GM23338 (cell line): ENCODE data around the gene PPFIBP2. TPM values are rescaled to one million over a fixed set of nuclear protein-coding genes. Genes with fewer than 3 reads are reported as not detected.

Experiments
- ATAC-seq: fragments of 200-7000 bp; cut with Tn5 transposase; 3 replicates; pipeline ENCODE4 v1.9.1; 2020
- DNase-seq: peaks from one replicate; pipeline ENCODE4 v3.0.0-alpha.2; 2015; ENCODE audit warnings: low spot score
- H2AFZ ChIP-seq: fragments of 200-600 bp; sonication (generic); 2 replicates; pipeline ENCODE4 v1.8.0; 2016; ENCODE audit warnings: antibody characterized with exemption, mild to moderate bottlenecking, moderate library complexity
- H3F3A ChIP-seq: fragments of 200-600 bp; sonication (generic); replicated peaks from 2 replicates; pipeline ENCODE4 v1.8.0; 2017; ENCODE audit warnings: antibody characterized with exemption, mixed run types, low read depth
- H3K27ac ChIP-seq: fragments of 200-600 bp; sonication (generic); 2 replicates; pipeline ENCODE4 v1.6.1; 2016; ENCODE audit warnings: low read depth
- H3K27me3 ChIP-seq: fragments of 200-600 bp; sonication (generic); 2 replicates; pipeline ENCODE4 v1.8.0; 2016; ENCODE audit warnings: mild to moderate bottlenecking, mixed run types, moderate library complexity; ENCODE audit not compliant: insufficient read depth
- H3K36me3 ChIP-seq: fragments of 200-600 bp; sonication (generic); 2 replicates; pipeline ENCODE4 v1.8.0; 2016; ENCODE audit warnings: mild to moderate bottlenecking; ENCODE audit not compliant: insufficient read depth
- H3K4me1 ChIP-seq: fragments of 200-600 bp; sonication (generic); 2 replicates; pipeline ENCODE4 v1.8.0; 2016; ENCODE audit warnings: mild to moderate bottlenecking, moderate library complexity; ENCODE audit not compliant: insufficient read depth
- H3K4me2 ChIP-seq: fragments of 200-600 bp; sonication (generic); 2 replicates; pipeline ENCODE4 v1.7.1; 2017; ENCODE audit warnings: mixed run types
- H3K4me3 ChIP-seq: fragments of 200-600 bp; sonication (generic); 2 replicates; pipeline ENCODE4 v1.6.1; 2016; ENCODE audit warnings: mixed run types
- H3K79me2 ChIP-seq: fragments of 200-600 bp; sonication (generic); replicated peaks from 2 replicates; pipeline ENCODE4 v1.8.0; 2017; ENCODE audit warnings: mild to moderate bottlenecking; ENCODE audit not compliant: insufficient read depth
- H3K9me2 ChIP-seq: fragments of 200-600 bp; sonication (generic); 2 replicates; pipeline ENCODE4 v1.8.0; 2017; ENCODE audit not compliant: insufficient read depth
- H4K20me1 ChIP-seq: fragments of 200-600 bp; sonication (generic); replicated peaks from 2 replicates; pipeline ENCODE4 v1.8.0; 2017; ENCODE audit warnings: mild to moderate bottlenecking; ENCODE audit not compliant: insufficient read depth
- H3K27ac Mint-ChIP-seq: 2 replicates; pipeline ENCODE4 v1.8.0; 2020; ENCODE audit warnings: inconsistent platforms, mild to moderate bottlenecking, moderate library complexity, mixed read lengths
- H3K27me3 Mint-ChIP-seq: 3 replicates; pipeline ENCODE4 v1.8.0; 2022; ENCODE audit warnings: low read depth, mild to moderate bottlenecking, moderate library complexity, mixed read lengths, inconsistent platforms; ENCODE audit not compliant: insufficient read depth, poor library complexity
- H3K36me3 Mint-ChIP-seq: 3 replicates; pipeline ENCODE4 v1.8.0; 2021; ENCODE audit warnings: low read depth, mild to moderate bottlenecking, inconsistent platforms, moderate library complexity, mixed read lengths
- H3K4me1 Mint-ChIP-seq: 3 replicates; pipeline ENCODE4 v1.8.0; 2020; ENCODE audit warnings: mild to moderate bottlenecking, inconsistent platforms, mixed read lengths
- H3K4me3 Mint-ChIP-seq: 3 replicates; pipeline ENCODE4 v1.8.0; 2021; ENCODE audit warnings: moderate library complexity, mild to moderate bottlenecking, inconsistent platforms, mixed read lengths
- H3K9me3 Mint-ChIP-seq: 3 replicates; pipeline ENCODE4 v1.8.0; 2020; ENCODE audit warnings: moderate library complexity, mild to moderate bottlenecking, inconsistent platforms, mixed read lengths
- CREB1 ChIP-seq: fragments of 250-450 bp; sonication (Bioruptor Pico); IDR thresholded peaks from 2 replicates; pipeline ENCODE4 v1.5.0; 2020; ENCODE audit warnings: low read depth, mild to moderate bottlenecking, moderate library complexity
- CTCF ChIP-seq, 2 experiments: fragments of 200-600 bp in 1 of 2; sonication (generic) in 1 of 2; conservative IDR thresholded peaks; 2 replicates each; pipeline versions ENCODE4 v1.5.1 to v1.6.1; 2016 to 2017; ENCODE audit warnings: antibody characterized with exemption in 2 of 2, low read depth in 2 of 2, mild to moderate bottlenecking in 2 of 2, moderate library complexity in 1 of 2
- ETS1 ChIP-seq: IDR thresholded peaks from 2 replicates; pipeline ENCODE4 v1.6.1; 2016; ENCODE audit warnings: antibody characterized with exemption
- EZH2 ChIP-seq: fragments of 200-600 bp; sonication (generic); IDR thresholded peaks from one replicate; pipeline ENCODE4 v1.8.0; 2017; ENCODE audit warnings: antibody characterized with exemption, mild to moderate bottlenecking, low read depth; ENCODE audit not compliant: unreplicated experiment
- EZH2phosphoT487 ChIP-seq: fragments of 200-600 bp; sonication (generic); IDR thresholded peaks from one replicate; pipeline ENCODE4 v1.8.1; 2018; ENCODE audit warnings: antibody characterized with exemption; ENCODE audit not compliant: unreplicated experiment
- JUNB ChIP-seq: IDR thresholded peaks from one replicate; pipeline ENCODE4 v1.6.1; 2016; ENCODE audit warnings: antibody characterized with exemption; ENCODE audit not compliant: unreplicated experiment
- POLR2AphosphoS5 ChIP-seq: IDR thresholded peaks from 2 replicates; pipeline ENCODE4 v1.6.1; 2016; ENCODE audit warnings: antibody characterized with exemption, low read depth
- STAT1 ChIP-seq: IDR thresholded peaks from one replicate; pipeline ENCODE4 v1.6.1; 2016; ENCODE audit warnings: antibody characterized with exemption; ENCODE audit not compliant: unreplicated experiment
- ZNF114 ChIP-seq: fragments of 250-450 bp; sonication (Bioruptor Pico); IDR thresholded peaks from 2 replicates; pipeline ENCODE4 v1.5.0; 2020; ENCODE audit warnings: mild to moderate bottlenecking, moderate library complexity
- ZNF331 ChIP-seq: fragments of 250-450 bp; sonication (Bioruptor Pico); IDR thresholded peaks from 2 replicates; pipeline ENCODE4 v1.5.0; 2020; ENCODE audit warnings: low read depth, mild to moderate bottlenecking, moderate library complexity
- ZNF462 ChIP-seq: fragments of 250-450 bp; sonication (Bioruptor Pico); IDR thresholded peaks from 2 replicates; pipeline ENCODE4 v1.5.0; 2020; ENCODE audit warnings: mild to moderate bottlenecking, moderate library complexity
- polyA plus RNA-seq: library from polyadenylated mRNA; unstranded; fragments of >200 nt; fragmentation: Nextera tagmentation; extraction: Ambion mirVana; gene quantifications from 2 replicates; pipeline ENCODE4 v1.2.1, GENCODE V29; 2016
- total RNA-seq: library from RNA; depleted of rRNA; stranded (reverse); fragments of >200 nt; shearing (Covaris generic); gene quantifications from 2 replicates; pipeline ENCODE4 v1.2.3, GENCODE V29; 2014

PPFIBP2 gene
- total and polyA plus RNA-seq, 2 experiments from 2014 or later: 7.1 to 14.8 TPM

GRCh38 chr11:7605186-7605943 is 91.6 kb downstream of the PPFIBP2 start:
- no peaks in the 10 kb centered on the region for H3K9me2 ChIP-seq
- no peaks in the 10 kb centered on the region for H3K36me3 ChIP-seq
- no peak overlapping the region for H3K4me3 ChIP-seq
- no peak overlapping the region for H2AFZ ChIP-seq
- no peaks in the 10 kb centered on the region for H3F3A ChIP-seq
- H3K79me2 ChIP-seq: no peaks in the 10 kb centered on the region
- no peak for TF ChIP-seq CTCF (conservative IDR thresholded peaks at IDR 0.05; ENCODE audit: low read depth in 2 of 2)
- TF ChIP-seq EZH2phosphoT487: no peak
- no peak for TF ChIP-seq JUNB
- no peak for TF ChIP-seq EZH2
- TF ChIP-seq ETS1: no peak
- TF ChIP-seq ZNF462 (CRISPR knock-in tag): no peak
- TF ChIP-seq ZNF114 (CRISPR knock-in tag): no peak
- no peak for TF ChIP-seq POLR2AphosphoS5
- no peak for TF ChIP-seq CREB1
- TF ChIP-seq ZNF331 (CRISPR knock-in tag): no peak
- TF ChIP-seq STAT1: no peak
- H4K20me1 ChIP-seq: no peaks in the 10 kb centered on the region
- Mint-ChIP-seq H3K27ac (no peak overlapping the region), H3K4me1 (no peaks in the 10 kb centered on the region; the same call in 1 of the 3 replicates), H3K36me3 (no peaks in the 10 kb centered on the region), H3K27me3 (no peaks in the 10 kb centered on the region), H3K9me3 (no peaks in the 10 kb centered on the region), H3K4me3 (no peak overlapping the region)
- DNase-seq (no peak), ATAC-seq (no peak)
- H3K4me2 ChIP-seq: no peak overlapping the region
- H3K27me3 ChIP-seq: no peaks in the 10 kb centered on the region
- H3K27ac ChIP-seq: no peak overlapping the region
- H3K4me1 ChIP-seq: no peaks in the 10 kb centered on the region
